Spleen (tissue), 11 donors: ENCODE data around the gene SPEN. TPM values are rescaled to one million over a fixed set of nuclear protein-coding genes. Genes with fewer than 3 reads are reported as not detected.

Experiments
- DNase-seq: peaks from one replicate; pipeline ENCODE4 v3.0.0-alpha.2; 2020
- H3K27ac ChIP-seq, 8 donors: fragments of 200-600 bp; sonication (generic) in 7 of 8; 1 replicate in 4 of 8; 2 replicates in 4 of 8; pipeline versions ENCODE4 v1.5.0 to v1.8.0; 2016 to 2021; ENCODE audit warnings: inconsistent platforms in 4 of 8, mild to moderate bottlenecking in 4 of 8, moderate library complexity in 1 of 8
- H3K27me3 ChIP-seq, 7 donors: fragments of 200-600 bp; sonication (generic) in 6 of 7; replicated peaks in 1 of 7; 1 replicate in 4 of 7; 2 replicates in 3 of 7; pipeline versions ENCODE4 v1.5.0 to v1.8.0; 2016 to 2021; ENCODE audit warnings: inconsistent platforms in 3 of 7, mild to moderate bottlenecking in 1 of 7
- H3K36me3 ChIP-seq, 6 donors: fragments of 200-600 bp; sonication (generic) in 5 of 6; 1 replicate in 4 of 6; 2 replicates in 2 of 6; pipeline versions ENCODE4 v1.5.0 to v1.8.0; 2016 to 2021; ENCODE audit warnings: inconsistent platforms in 2 of 6
- H3K4me1 ChIP-seq, 6 donors: fragments of 200-600 bp; sonication (generic) in 5 of 6; 1 replicate in 3 of 6; 2 replicates in 3 of 6; pipeline versions ENCODE4 v1.5.0 to v1.8.0; 2016 to 2021; ENCODE audit warnings: inconsistent platforms in 3 of 6
- H3K4me3 ChIP-seq, 8 donors: fragments of 200-600 bp; sonication (generic) in 7 of 8; 1 replicate in 4 of 8; 2 replicates in 4 of 8; pipeline versions ENCODE4 v1.5.0 to v1.8.0; 2016 to 2021; ENCODE audit warnings: inconsistent platforms in 4 of 8, mild to moderate bottlenecking in 4 of 8, moderate library complexity in 2 of 8
- H3K9me3 ChIP-seq, 8 donors: fragments of 200-600 bp; sonication (generic) in 7 of 8; 1 replicate in 4 of 8; 2 replicates in 4 of 8; pipeline versions ENCODE4 v1.5.0 to v1.8.0; 2016 to 2021; ENCODE audit warnings: inconsistent platforms in 4 of 8
- POLR2A ChIP-seq, 3 donors: fragments of 450-650 bp; IDR thresholded peaks; one replicate each; pipeline ENCODE4 v1.5.1; 2017; ENCODE audit warnings: antibody characterized with exemption in 3 of 3, mild to moderate bottlenecking in 1 of 3
- POLR2AphosphoS5 ChIP-seq, 3 donors: sonication (generic); formaldehyde crosslinking; IDR thresholded peaks; one replicate each; pipeline ENCODE4 v1.5.1; 2017; ENCODE audit warnings: antibody characterized with exemption in 3 of 3
- WGBS, 5 donors: extraction: QIAGEN DNeasy Blood & Tissue Kit in 3 of 5; methylation state at CpG; one replicate each; pipeline versions ENCODE4 v1.1.5 to v1.1.7; 2013 to 2018; 5-methylcytosine and 5-hydroxymethylcytosine counted together
- intact Hi-C: fragments of 100-400 bp; cut with DNase I; formaldehyde crosslinking; loops from one replicate; pipeline ENCODE4 v1.15.0; 2023; ENCODE audit warnings: low total_unique reads
- polyA plus RNA-seq, 3 donors: library from polyadenylated mRNA; stranded (reverse); fragments of 200-250 nt; gene quantifications; one replicate each; pipeline ENCODE4 v1.2.1, GENCODE V29; 2013
- total RNA-seq, 7 donors: library from RNA; depleted of rRNA in 3 of 7; stranded (reverse); fragments of >200 nt in 3 of 7; fragmentation: NEBNext Ultra II Directional in 4 of 7; extraction: Animal tissue kit (Norgen Biotek cat#: 25700) in 4 of 7; gene quantifications; one replicate each; pipeline versions ENCODE4 v1.1.0 to v1.2.1, GENCODE V29; 2016 to 2021
- TF ChIP-seq, protein P1 (sequence below), 11 experiments: fragments of 200-600 bp in 7 of 11; fragments of 450-650 bp in 4 of 11; sonication (generic) in 4 of 11; IDR thresholded peaks in 8 of 11; conservative IDR thresholded peaks in 3 of 11; 1 replicate in 7 of 11; 2 replicates in 4 of 11; pipeline versions ENCODE4 v1.4.0 to v1.8.0; 2016 to 2021; ENCODE audit warnings: antibody characterized with exemption in 11 of 11, inconsistent platforms in 4 of 11, mild to moderate bottlenecking in 1 of 11
- donor health status: healthy with polysubstance abuse.
- donor health status: DM: no; HTN: no; CAD: no; lungs with moderate emphysema.
- donor health status: DM: no; HTN: no; CAD: no.
- donor health status: Bipolar disorder and iron deficiency.
- donor health status: healthy.
- donor health status: DM: no; HTN: no; CAD: no.
- donor health status: DM: yes; HTN: yes; CAD: no.

SPEN gene
- total and polyA plus RNA-seq, 10 donors: 8.0 to 75.9 (median 58.4) TPM

DNA sequence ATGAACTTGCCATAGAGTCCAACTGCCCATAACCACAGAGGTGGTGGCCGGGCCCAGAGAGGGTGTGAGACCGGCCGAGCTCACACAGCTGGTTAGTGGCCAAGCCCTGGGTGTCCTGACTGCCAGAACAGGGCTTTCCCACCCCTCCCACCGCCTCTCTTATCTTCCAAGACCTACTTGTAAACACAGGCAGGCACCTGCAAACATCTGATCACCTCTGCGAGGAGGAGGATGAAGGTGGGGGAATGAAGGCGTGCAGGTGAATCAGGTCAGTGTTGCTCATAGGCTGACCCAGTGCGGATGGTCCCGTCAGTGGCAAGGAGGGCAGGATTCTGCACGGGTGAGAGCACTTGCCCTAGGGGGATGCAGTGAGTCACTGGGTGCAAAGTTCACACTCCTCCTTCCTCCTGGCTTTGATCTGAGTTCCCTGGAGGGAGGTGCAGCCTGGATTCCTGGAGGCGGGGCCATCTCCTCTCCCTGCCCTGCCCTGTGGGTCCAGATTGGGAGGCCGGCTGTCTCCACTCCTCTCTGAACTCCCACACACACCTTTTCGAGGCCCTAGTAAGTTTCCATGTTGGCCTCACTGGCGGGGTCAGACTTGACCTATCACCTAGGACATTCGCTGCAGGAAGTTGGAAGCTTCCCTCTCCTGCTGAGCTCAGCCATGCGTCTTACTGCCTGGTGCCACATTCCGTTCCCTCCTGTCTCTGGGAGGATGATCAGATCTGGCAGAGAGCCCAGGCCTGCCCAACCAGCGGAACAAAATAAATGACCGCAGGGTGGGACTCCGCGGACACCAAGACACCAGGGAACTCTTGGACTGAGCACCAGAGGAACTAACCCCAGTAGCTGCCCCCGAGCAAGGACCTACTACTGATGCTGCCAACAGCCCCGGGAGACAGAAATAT, 47.3 kb upstream of the SPEN start:
- H3K27me3 ChIP-seq: no peaks in the 10 kb centered on the region
- H3K36me3 ChIP-seq: no peaks in the 10 kb centered on the region
- H3K27ac ChIP-seq: peak overlapping the region in 5 of 8 donors; percentile 48 to 74 (median 72)
- H3K9me3 ChIP-seq: no peaks in the 10 kb centered on the region
- H3K4me3 ChIP-seq: no peak overlapping the region
- TF ChIP-seq, protein P1, sequence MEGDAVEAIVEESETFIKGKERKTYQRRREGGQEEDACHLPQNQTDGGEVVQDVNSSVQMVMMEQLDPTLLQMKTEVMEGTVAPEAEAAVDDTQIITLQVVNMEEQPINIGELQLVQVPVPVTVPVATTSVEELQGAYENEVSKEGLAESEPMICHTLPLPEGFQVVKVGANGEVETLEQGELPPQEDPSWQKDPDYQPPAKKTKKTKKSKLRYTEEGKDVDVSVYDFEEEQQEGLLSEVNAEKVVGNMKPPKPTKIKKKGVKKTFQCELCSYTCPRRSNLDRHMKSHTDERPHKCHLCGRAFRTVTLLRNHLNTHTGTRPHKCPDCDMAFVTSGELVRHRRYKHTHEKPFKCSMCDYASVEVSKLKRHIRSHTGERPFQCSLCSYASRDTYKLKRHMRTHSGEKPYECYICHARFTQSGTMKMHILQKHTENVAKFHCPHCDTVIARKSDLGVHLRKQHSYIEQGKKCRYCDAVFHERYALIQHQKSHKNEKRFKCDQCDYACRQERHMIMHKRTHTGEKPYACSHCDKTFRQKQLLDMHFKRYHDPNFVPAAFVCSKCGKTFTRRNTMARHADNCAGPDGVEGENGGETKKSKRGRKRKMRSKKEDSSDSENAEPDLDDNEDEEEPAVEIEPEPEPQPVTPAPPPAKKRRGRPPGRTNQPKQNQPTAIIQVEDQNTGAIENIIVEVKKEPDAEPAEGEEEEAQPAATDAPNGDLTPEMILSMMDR (IDR thresholded peaks at IDR 0.05 in 8 of 11, conservative IDR thresholded peaks at IDR 0.05 in 3 of 11): no peak
- TF ChIP-seq POLR2AphosphoS5 (IDR thresholded peaks at IDR 0.05): peak in 2 of 3 donors; percentile 43 to 63
- no peak for DNase-seq
- intact Hi-C loops: loop anchor here (10.0 kb wide), 1 partner anchor 255 kb away; no protein-coding TSS in a partner anchor
- WGBS, 5 donors: 59 to 68% (median 65%) methylated on average over 16 to 22 of the region's 22 CpGs
- H3K4me1 ChIP-seq: peaks cover 0 to 26% (median 10%) of the 10 kb centered on the region in 6 donors

GRCh38 chr1:15802234-15802965, 45.1 kb upstream of the SPEN start:
- no peak for DNase-seq
- Histone ChIP-seq H3K27me3 (no peaks in the 10 kb centered on the region), H3K27ac (no peak overlapping the region), H3K4me3 (no peak overlapping the region), H3K9me3 (no peaks in the 10 kb centered on the region), H3K4me1 (peaks cover 0 to 17% (median 9%) of the 10 kb centered on the region in 6 donors), H3K36me3 (no peaks in the 10 kb centered on the region)
- WGBS, 5 donors: 74 to 83% (median 76%) methylated on average over 17 of the region's 17 CpGs
- TF ChIP-seq, protein P1 (IDR thresholded peaks at IDR 0.05 in 8 of 11, conservative IDR thresholded peaks at IDR 0.05 in 3 of 11): no peak
- TF ChIP-seq POLR2AphosphoS5 (IDR thresholded peaks at IDR 0.05): no peak
- TF ChIP-seq POLR2A (IDR thresholded peaks at IDR 0.05): no peak
- intact Hi-C loops: no loop called here

- TF ChIP-seq POLR2A (IDR thresholded peaks at IDR 0.05): no peak
- TF ChIP-seq, protein P1 (IDR thresholded peaks at IDR 0.05 in 8 of 11, conservative IDR thresholded peaks at IDR 0.05 in 3 of 11): peak in 8 of 11 experiments; percentile 22 to 56 (median 40)
- WGBS, 5 donors: 26 to 43% (median 37%) methylated on average over 4 of the region's 4 CpGs
- Histone ChIP-seq H3K36me3 (no peaks in the 10 kb centered on the region), H3K4me1 (peaks cover 0 to 17% (median 9%) of the 10 kb centered on the region in 6 donors), H3K4me3 (no peak overlapping the region), H3K9me3 (no peaks in the 10 kb centered on the region), H3K27ac (no peak overlapping the region), H3K27me3 (no peaks in the 10 kb centered on the region)
- DNase-seq: no peak
- intact Hi-C loops: no loop called here
These were observed 44.1 kb upstream of the SPEN start for GRCh38 chr1:15803380-15803779.

DNA sequence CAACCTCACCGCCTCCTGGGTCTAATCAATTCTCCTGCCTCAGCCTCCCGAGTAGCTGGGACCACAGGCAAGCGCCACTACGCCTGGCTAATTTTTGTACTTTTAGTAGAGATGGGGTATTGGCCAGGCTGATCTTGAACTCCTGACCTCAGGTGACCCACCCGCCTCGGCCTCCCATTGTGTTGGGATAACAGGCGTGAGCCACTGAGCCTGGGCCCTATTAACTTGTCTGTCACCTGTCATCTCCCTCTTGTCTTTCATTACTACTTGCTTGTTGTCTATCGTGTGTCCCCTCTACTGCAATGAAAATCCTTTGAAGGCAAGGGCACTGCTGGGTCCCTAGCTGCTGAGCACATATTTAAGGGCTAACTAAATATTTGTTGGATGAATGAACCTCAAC, 43.4 kb upstream of the SPEN start:
- no peaks in the 10 kb centered on the region for H3K36me3 ChIP-seq
- WGBS, 5 donors: 85 to 93% (median 91%) methylated on average over 8 of the region's 8 CpGs
- H3K27ac ChIP-seq: no peak overlapping the region
- no peaks in the 10 kb centered on the region for H3K27me3 ChIP-seq
- DNase-seq: no peak
- intact Hi-C loops: no loop called here
- peaks cover 0 to 17% (median 9%) of the 10 kb centered on the region in 6 donors for H3K4me1 ChIP-seq
- TF ChIP-seq POLR2AphosphoS5 (IDR thresholded peaks at IDR 0.05) (no peak), POLR2A (IDR thresholded peaks at IDR 0.05) (no peak)
- TF ChIP-seq, protein P1 (IDR thresholded peaks at IDR 0.05 in 8 of 11, conservative IDR thresholded peaks at IDR 0.05 in 3 of 11): no peak
- no peak overlapping the region for H3K4me3 ChIP-seq
- H3K9me3 ChIP-seq: no peaks in the 10 kb centered on the region
